GM19239 (cell line): ENCODE results near the gene RGS8.

ENCODE experiments used
- DNase-seq: peaks from one replicate; pipeline ENCODE4 v3.0.0; 2011; ENCODE audit warnings: low spot score; ENCODE audit not compliant: insufficient read length
- FAIRE-seq: peaks from 2 replicates; lab custom pipeline; 2011; peaks lifted over from hg19 to GRCh38; lab: Jason Lieb, UNC

Gene RGS8

DNA sequence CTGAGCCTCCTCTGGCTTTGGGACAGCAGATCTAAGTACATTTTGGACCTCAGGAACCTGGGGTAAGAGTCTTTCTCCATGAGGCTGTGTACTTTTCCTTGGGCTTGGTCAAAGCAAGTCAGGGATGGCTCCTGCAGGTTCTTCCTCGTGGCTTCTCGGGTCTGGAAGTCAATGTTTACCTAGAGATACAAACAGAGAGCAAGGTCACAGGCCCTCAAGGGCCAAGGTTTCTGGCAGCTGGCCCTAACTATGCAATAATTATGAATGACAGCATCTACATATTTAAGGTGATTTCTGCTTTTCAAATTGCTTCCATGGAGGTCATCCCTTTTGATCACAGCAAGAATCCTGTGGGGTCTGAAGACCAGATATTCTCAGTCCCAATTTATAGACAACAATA is 37.6 kb downstream of the RGS8 start:
- FAIRE-seq (no peak), DNase-seq (no peak)

DNA sequence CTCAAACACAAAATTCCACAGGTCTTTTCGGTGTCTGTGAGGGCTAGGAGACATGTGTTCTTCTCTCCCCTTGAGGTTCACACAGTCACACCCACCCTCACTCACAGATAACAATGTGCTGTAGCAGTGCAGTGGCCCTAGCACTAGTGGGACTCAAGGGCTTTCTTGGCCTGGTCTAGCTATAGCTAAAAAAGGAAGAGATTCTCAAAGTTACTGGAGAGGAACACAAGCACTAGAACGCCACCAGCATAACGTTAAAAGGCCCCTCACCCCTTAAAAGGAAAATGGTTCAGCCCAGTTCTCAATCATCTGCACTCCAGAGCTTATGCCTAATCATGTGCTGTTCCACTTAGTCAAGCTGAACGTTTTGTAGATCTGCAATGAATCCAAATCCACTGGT is 39.5 kb downstream of the RGS8 start:
- DNase-seq = no peak
- FAIRE-seq = peak; percentile 78

DNA sequence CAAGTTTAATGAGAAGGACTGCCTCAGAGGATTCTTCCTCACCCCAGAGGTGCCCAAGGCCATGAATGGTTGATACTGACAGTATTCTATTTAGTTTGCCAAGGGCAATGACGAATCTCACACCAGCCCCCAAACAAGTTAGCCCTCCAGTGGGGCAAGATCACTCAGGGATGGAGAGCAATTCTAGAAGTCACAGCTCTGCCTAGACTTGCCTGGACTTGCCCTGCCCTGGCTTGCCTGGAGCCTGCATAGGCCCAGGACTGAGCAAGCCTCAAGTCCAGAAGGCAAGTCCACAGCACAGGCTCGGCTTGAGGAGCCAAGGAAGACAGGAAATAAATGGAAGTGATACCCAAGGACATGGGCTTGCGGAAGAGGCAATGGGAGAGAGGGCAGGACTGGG is 40.7 kb downstream of the RGS8 start:
- FAIRE-seq (no peak), DNase-seq (no peak)

DNA sequence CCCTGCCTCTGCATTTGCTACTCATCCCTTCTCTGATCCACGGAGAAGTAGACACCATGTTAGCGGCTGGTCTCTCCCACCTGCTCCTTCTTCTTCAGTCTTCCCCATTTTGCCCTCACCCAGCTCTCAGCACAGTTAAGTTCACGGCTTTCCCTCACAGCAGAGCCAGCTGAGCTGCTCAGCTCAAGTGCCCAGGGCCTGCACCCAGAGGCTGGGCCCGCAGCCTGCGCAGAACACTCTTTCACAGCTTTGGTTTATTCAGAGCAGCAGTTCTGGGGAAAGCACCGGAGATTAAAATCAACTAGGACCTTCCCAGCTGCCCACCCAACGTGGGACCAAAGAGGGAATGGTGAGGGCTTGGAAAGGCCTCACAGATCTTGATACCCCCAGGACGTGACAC is 41.9 kb downstream of the RGS8 start:
- DNase-seq (no peak), FAIRE-seq (no peak)

GRCh38 chr1:182641561-182641960 is 42.8 kb downstream of the RGS8 start:
- FAIRE-seq (no peak), DNase-seq (no peak)

GRCh38 chr1:182639330-182639729 is 45.1 kb downstream of the RGS8 start:
- no peak for FAIRE-seq
- no peak for DNase-seq

DNA sequence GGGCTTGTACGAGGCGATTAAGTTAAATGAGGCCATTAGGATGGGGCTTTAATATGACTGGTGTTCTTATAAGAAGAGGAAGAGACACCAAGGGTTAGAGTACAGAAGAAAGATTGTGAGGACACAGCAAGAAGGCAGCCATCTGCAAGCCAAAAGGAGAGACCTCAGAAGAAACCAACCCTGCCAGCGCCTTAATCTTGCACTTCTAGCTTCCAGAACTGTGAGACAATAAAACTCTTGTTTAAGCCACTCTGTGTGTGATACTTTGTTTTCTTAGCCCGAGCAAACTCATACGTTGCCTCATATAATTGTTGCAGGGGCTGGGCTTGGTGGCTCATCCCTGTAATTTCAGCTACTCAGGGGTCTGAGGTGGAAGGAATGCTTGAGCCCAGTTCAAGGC is 46.6 kb downstream of the RGS8 start:
- no peak for DNase-seq
- no peak for FAIRE-seq

GRCh38 chr1:182635871-182636270 is 48.5 kb downstream of the RGS8 start:
- no peak for FAIRE-seq

More at GRCh38 chr1:182635871-182636270, 48.5 kb downstream of the RGS8 start:
- DNase-seq = no peak
